SK-MEL-5 (cell line): ENCODE data around the gene TC2N. TPM values are rescaled to one million over a fixed set of nuclear protein-coding genes. Genes with fewer than 3 reads are reported as not detected.
"Not testable (repeated sequence)": the region's sequence is repeated elsewhere in the genome, so short reads cannot be mapped to it uniquely, and the experiment has no call there.

ENCODE experiments used
- DNase-seq: peaks from one replicate; pipeline ENCODE4 v3.0.0-alpha.2; 2016; ENCODE audit warnings: low read depth, low spot score
- in situ Hi-C: cut with HindIII; loops from 2 replicates; pipeline ENCODE4 v1.10.0; 2016; ENCODE audit warnings: low sequenced_read_pairs, high pct_unique_total_duplicates, low pct_unique_long_range_greater_than_20kb
- total RNA-seq: library from RNA; depleted of rRNA; stranded (reverse); fragments of >200 nt; shearing (Covaris generic); gene quantifications from 2 replicates; pipeline ENCODE4 v1.2.3, GENCODE V29; 2014

Gene TC2N
- total RNA-seq, 1 experiment from 2014 or later, result 5.9 TPM

GRCh38 chr14:91873471-91874415 is 6.4 kb upstream of the TC2N start:
- in situ Hi-C loops, result no loop called here
- no peak for DNase-seq

- in situ Hi-C loops, result no loop called here
- DNase-seq, result no peak
These were observed 5.5 kb upstream of the TC2N start for GRCh38 chr14:91872517-91873470.

- in situ Hi-C loops, result no loop called here
- DNase-seq, result no peak
These were observed 4.7 kb upstream of the TC2N start for GRCh38 chr14:91872011-91872501.

GRCh38 chr14:91871401-91871800 is 4.1 kb upstream of the TC2N start:
- DNase-seq, in situ Hi-C loops: not testable (repeated sequence)

- DNase-seq, result no peak
- in situ Hi-C loops, result no loop called here
These were observed 3.6 kb upstream of the TC2N start for GRCh38 chr14:91870890-91871289.

- in situ Hi-C loops, result no loop called here
- DNase-seq, result no peak
These were observed 2.7 kb upstream of the TC2N start for GRCh38 chr14:91870001-91870400.

GRCh38 chr14:91869556-91869955 is 2.2 kb upstream of the TC2N start:
- in situ Hi-C loops, result no loop called here
- no peak for DNase-seq

- DNase-seq, result no peak
- in situ Hi-C loops, result no loop called here
These were observed 633 bp downstream of the TC2N start for GRCh38 chr14:91866511-91867295.

- DNase-seq, result no peak
- in situ Hi-C loops, result no loop called here
These were observed 1.3 kb downstream of the TC2N start for GRCh38 chr14:91866061-91866460.

- DNase-seq, result no peak
- in situ Hi-C loops, result no loop called here
These were observed 4.9 kb downstream of the TC2N start for GRCh38 chr14:91862417-91862816.

- in situ Hi-C loops, result no loop called here
- DNase-seq, result no peak
These were observed 6.2 kb downstream of the TC2N start for GRCh38 chr14:91861091-91861490.

- DNase-seq, result no peak
- in situ Hi-C loops, result no loop called here
These were observed 7.1 kb downstream of the TC2N start for GRCh38 chr14:91860238-91860637.

GRCh38 chr14:91858536-91859275 is 8.6 kb downstream of the TC2N start:
- DNase-seq, result peak; percentile 17
- in situ Hi-C loops, result no loop called here

- no peak for DNase-seq
- in situ Hi-C loops, result no loop called here
These were observed 9.7 kb downstream of the TC2N start for GRCh38 chr14:91857614-91858013.

- in situ Hi-C loops, result no loop called here
- DNase-seq, result no peak
These were observed 12.9 kb downstream of the TC2N start for GRCh38 chr14:91854327-91854934.

- DNase-seq, result no peak
- in situ Hi-C loops, result no loop called here
These were observed 15.8 kb downstream of the TC2N start for GRCh38 chr14:91851563-91851962.
